ENCODE results near the gene NEMP2. TPM values are rescaled to one million over a fixed set of nuclear protein-coding genes. Genes with fewer than 3 reads are reported as not detected.

Gene NEMP2
- total and polyA plus RNA-seq, 2 of the 8 experiments (the other 6 are each of a cell fraction or from before 2014, with no cell fraction given): 3.1 to 5.3 TPM

- H3K27ac ChIP-seq (ENCODE audit: low read depth, low read length): no peak overlapping the region
- no peak overlapping the region for H4K5ac ChIP-seq (ENCODE audit: insufficient read length, low read depth, low read length)
- H3K14ac ChIP-seq (ENCODE audit: insufficient read length): no peak overlapping the region
- peak overlapping the region in 1 of 2 experiments; percentile 22; a peak in 1 of 4 replicates for H3K4me2 ChIP-seq (ENCODE audit: insufficient read depth in 1 of 2, low read depth in 2 of 2, low read length in 2 of 2)
- H3K4me1 ChIP-seq (replicated peaks in 1 of 4; ENCODE audit: control insufficient read depth in 3 of 4, insufficient read depth in 4 of 4, low read length in 3 of 4): peaks cover 0 to 6% (median 4%) of the 10 kb centered on the region in 4 experiments; a peak in 4 of 7 replicates
- ChIA-PET POLR2A (ENCODE audit: partially characterized antibody) (interaction anchor here (0.7 kb wide), 1 partner anchor 44 kb away, joined by 3 read pairs; no protein-coding TSS in a partner anchor), CTCF (ENCODE audit: partially characterized antibody) (interaction anchor here (0.9 to 1.4 kb wide), 5 partner anchors 12 to 119 kb away, joined by 3 to 4 read pairs (median 4); no protein-coding TSS in a partner anchor)
- no peaks in the 10 kb centered on the region for H3K9me3 ChIP-seq (ENCODE audit: insufficient read depth in 2 of 2, low read depth in 1 of 2, low read length in 1 of 2)
- no peak overlapping the region for H2BK120ac ChIP-seq (replicated peaks; ENCODE audit: low read depth, low read length)
- no peaks in the 10 kb centered on the region for H3K27me3 ChIP-seq (replicated peaks in 1 of 4; ENCODE audit: control insufficient read depth in 3 of 4, extremely low read depth in 1 of 4, insufficient read depth in 3 of 4, low read length in 3 of 4)
- H3K9ac ChIP-seq (replicated peaks in 1 of 4; ENCODE audit: extremely low read depth in 1 of 4, low read depth in 3 of 4, low read length in 3 of 4): no peak overlapping the region
- H3K79me2 ChIP-seq (ENCODE audit: control insufficient read depth in 1 of 2, insufficient read depth in 2 of 2, low read length in 2 of 2): no peaks in the 10 kb centered on the region
- no peak overlapping the region for H2BK15ac ChIP-seq (ENCODE audit: low read length)
- FAIRE-seq: peak; percentile 62
- H3K23me2 ChIP-seq (ENCODE audit: low read depth, low read length): no peaks in the 10 kb centered on the region
- H3K79me1 ChIP-seq (ENCODE audit: low read depth, low read length): no peaks in the 10 kb centered on the region
- DNase-seq (ENCODE audit: low read depth in 1 of 2, low spot score in 2 of 2): no peak
- no peak overlapping the region for H2BK5ac ChIP-seq (ENCODE audit: low read depth, low read length)
- H2BK20ac ChIP-seq (ENCODE audit: low read length): no peak overlapping the region
- no peak for TF ChIP-seq CHD1 (IDR thresholded peaks at IDR 0.05; ENCODE audit: low read depth, low read length)
- TF ChIP-seq POLR2AphosphoS5 (IDR thresholded peaks at IDR 0.05; ENCODE audit: low read depth, low read length): no peak
- no peak for TF ChIP-seq TBP (IDR thresholded peaks at IDR 0.05; ENCODE audit: low read depth, low read length)
- TF ChIP-seq TAF1 (IDR thresholded peaks at IDR 0.05; ENCODE audit: low read depth, low read length): no peak
- peak; percentile 23; the same call in 1 of the 2 replicates for TF ChIP-seq YY1 (IDR thresholded peaks at IDR 0.05; ENCODE audit: low read depth, low read length)
- TF ChIP-seq CBX8 (IDR thresholded peaks at IDR 0.05; ENCODE audit: borderline replicate concordance, low read depth, low read length): no peak
- no peak overlapping the region for H3K4ac ChIP-seq (replicated peaks; ENCODE audit: insufficient read length, low read depth, low read length)
- no peak overlapping the region for H2AK5ac ChIP-seq (ENCODE audit: low read depth, low read length)
- no peak overlapping the region for H2BK12ac ChIP-seq (ENCODE audit: low read depth, low read length)
- H3K36me3 ChIP-seq (ENCODE audit: control insufficient read depth in 2 of 4, insufficient read depth in 4 of 4, low read length in 3 of 4): no peaks in the 10 kb centered on the region
- no peak overlapping the region for H2AFZ ChIP-seq (ENCODE audit: low read length)
- H3K4me3 ChIP-seq (ENCODE audit: extremely low read depth in 1 of 4, insufficient read depth in 2 of 4, low read depth in 3 of 4, low read length in 4 of 4): no peak overlapping the region
- WGBS, 2 experiments (ENCODE audit: extremely low coverage in 1 of 2, insufficient coverage in 1 of 2, insufficient read length in 1 of 2, insufficient replicate concordance in 2 of 2, low coverage in 1 of 2, low lambda C conversion rate in 2 of 2, missing lambda C conversion rate in 1 of 2): 31% methylated on average over 2 of the region's 2 CpGs; no CpG with 5 or more reads in 1 of the 2 experiments
- no peak overlapping the region for H3K56ac ChIP-seq (replicated peaks; ENCODE audit: insufficient read length, low read depth, low read length)
- H4K8ac ChIP-seq (ENCODE audit: extremely low read depth, insufficient read depth, low read length): no peak overlapping the region
- H4K91ac ChIP-seq (replicated peaks; ENCODE audit: insufficient read length, low read length): no peak overlapping the region
- H4K20me1 ChIP-seq (replicated peaks in 1 of 2; ENCODE audit: control insufficient read depth in 1 of 2, insufficient read depth in 2 of 2, low read length in 2 of 2): no peaks in the 10 kb centered on the region
- no peak overlapping the region for H3K23ac ChIP-seq (ENCODE audit: insufficient read length)
- no peak overlapping the region for H3K18ac ChIP-seq (ENCODE audit: extremely low read depth, low read length)
Observed at GRCh38 chr2:190562121-190562520, 27.6 kb upstream of the NEMP2 start.

Measured in H1 (cell line).